B cell (primary cell): ENCODE measurements around the gene MEIS3. TPM values are rescaled to one million over a fixed set of nuclear protein-coding genes. Genes with fewer than 3 reads are reported as not detected.

ENCODE experiments used
- ATAC-seq: fragments of 200-7000 bp; cut with Tn5 transposase; one replicate; pipeline ENCODE4 v1.10.0; 2021; ENCODE audit warnings: low read depth, mild to moderate bottlenecking, moderate number of reproducible peaks, moderate library complexity
- CTCF ChIA-PET: fragments of 350-600 bp; sonication (Branson Sonifier 250); formaldehyde crosslinking; loops from one replicate; lab custom pipeline; 2021; ENCODE audit warnings: antibody characterized with exemption, inconsistent platforms; lab: Charles Lee
- POLR2A ChIA-PET: fragments of 350-600 bp; sonication (Branson Sonifier 250); formaldehyde crosslinking; loops from one replicate; lab custom pipeline; 2021; ENCODE audit warnings: antibody characterized with exemption; lab: Charles Lee
- DNase-seq: peaks from one replicate; pipeline ENCODE4 v3.0.0; 2013
- H2AFZ ChIP-seq: 2 replicates; pipeline ENCODE4 v1.6.1; 2012; ENCODE audit warnings: mild to moderate bottlenecking, low read depth, low read length; ENCODE audit not compliant: insufficient read depth, poor library complexity, severe bottlenecking
- H3K27ac ChIP-seq, 2 donors: 1 replicate in 1 of 2; 2 replicates in 1 of 2; pipeline ENCODE4 v1.5.1; 2012 to 2013; ENCODE audit warnings: low read length in 2 of 2, mild to moderate bottlenecking in 2 of 2, moderate library complexity in 1 of 2
- H3K27me3 ChIP-seq, 4 experiments: fragments of 200-600 bp in 1 of 4; sonication (generic) in 1 of 4; replicated peaks in 1 of 4; 1 replicate in 2 of 4; 2 replicates in 2 of 4; pipeline versions ENCODE4 v1.6.1 to v1.7.0; 2013 to 2016; ENCODE audit warnings: low read length in 3 of 4, mild to moderate bottlenecking in 2 of 4, mixed read lengths in 1 of 4, moderate library complexity in 1 of 4; ENCODE audit not compliant: insufficient read depth in 4 of 4, control insufficient read depth in 3 of 4; ENCODE audit errors: control extremely low read depth in 1 of 4
- H3K36me3 ChIP-seq, 2 experiments: replicated peaks in 1 of 2; 1 replicate in 1 of 2; 2 replicates in 1 of 2; pipeline versions ENCODE4 v1.6.1 to v1.7.1; 2013; ENCODE audit warnings: low read length in 1 of 2; ENCODE audit not compliant: insufficient read depth in 2 of 2, control insufficient read depth in 1 of 2; ENCODE audit errors: control extremely low read depth in 1 of 2, extremely low read depth in 1 of 2
- H3K4me1 ChIP-seq, 2 donors: fragments of 200-600 bp in 1 of 2; sonication (generic) in 1 of 2; 1 replicate in 1 of 2; 2 replicates in 1 of 2; pipeline versions ENCODE4 v1.5.1 to v1.6.1; 2013 to 2017; ENCODE audit warnings: low read length in 2 of 2; ENCODE audit not compliant: control insufficient read depth in 2 of 2, insufficient read depth in 2 of 2
- H3K4me2 ChIP-seq: replicated peaks from 2 replicates; pipeline ENCODE3; 2012; ENCODE audit warnings: mild to moderate bottlenecking, low read depth, low read length; ENCODE audit not compliant: poor library complexity, severe bottlenecking
- H3K4me3 ChIP-seq, 5 experiments: fragments of 200-600 bp in 1 of 5; sonication (generic) in 1 of 5; 1 replicate in 3 of 5; 2 replicates in 2 of 5; pipeline versions ENCODE4 v1.5.1 to v1.7.0; 2011 to 2016; ENCODE audit warnings: low read length in 4 of 5, mild to moderate bottlenecking in 4 of 5, low read depth in 2 of 5, control low read depth in 1 of 5, moderate library complexity in 1 of 5; ENCODE audit not compliant: insufficient read depth in 1 of 5; ENCODE audit errors: control extremely low read depth in 1 of 5, extremely low read depth in 1 of 5
- H3K79me2 ChIP-seq: fragments of 200-600 bp; sonication (generic); one replicate; pipeline ENCODE4 v1.6.0; 2016; ENCODE audit warnings: low read length; ENCODE audit not compliant: control insufficient read depth, insufficient read depth
- H3K9ac ChIP-seq: fragments of 200-600 bp; sonication (generic); 2 replicates; pipeline ENCODE4 v1.6.1; 2017; ENCODE audit warnings: mild to moderate bottlenecking, low read length, moderate library complexity
- H3K9me3 ChIP-seq, 3 donors: one replicate each; pipeline versions ENCODE4 v1.6.1 to v1.7.1; 2013; ENCODE audit warnings: low read length in 2 of 3; ENCODE audit not compliant: control insufficient read depth in 2 of 3, insufficient read depth in 1 of 3; ENCODE audit errors: control extremely low read depth in 1 of 3
- H4K20me1 ChIP-seq: 2 replicates; pipeline ENCODE4 v1.6.0; 2012; ENCODE audit warnings: mild to moderate bottlenecking, low read length; ENCODE audit not compliant: insufficient read depth, control insufficient read depth, poor library complexity, severe bottlenecking
- H3K27ac Mint-ChIP-seq: one replicate; pipeline ENCODE4 v1.8.0; 2021; ENCODE audit warnings: mixed read lengths
- H3K27me3 Mint-ChIP-seq: one replicate; pipeline ENCODE4 v1.8.0; 2021; ENCODE audit warnings: mixed read lengths
- H3K4me1 Mint-ChIP-seq: one replicate; pipeline ENCODE4 v1.8.0; 2021; ENCODE audit warnings: mixed read lengths
- H3K4me3 Mint-ChIP-seq: one replicate; pipeline ENCODE4 v1.8.0; 2021; ENCODE audit warnings: mixed read lengths
- H3K9me3 Mint-ChIP-seq: one replicate; pipeline ENCODE4 v1.8.0; 2022; ENCODE audit warnings: mixed read lengths; ENCODE audit not compliant: insufficient read depth
- EZH2 ChIP-seq: IDR thresholded peaks from 2 replicates; pipeline ENCODE4 v1.6.1; 2012; ENCODE audit warnings: borderline replicate concordance, low read depth, mild to moderate bottlenecking, moderate library complexity, low read length; ENCODE audit not compliant: insufficient read depth, poor library complexity, severe bottlenecking
- WGBS: methylation state at CpG from one replicate; pipeline ENCODE4 v1.1.5; 2013; ENCODE audit warnings: missing lambda C conversion rate; ENCODE audit not compliant: insufficient coverage; 5-methylcytosine and 5-hydroxymethylcytosine counted together
- intact Hi-C: fragments of 100-400 bp; cut with micrococcal nuclease; formaldehyde crosslinking; loops from one replicate; pipeline ENCODE4 v1.10.0; 2022
- polyA plus RNA-seq: library from polyadenylated mRNA; depleted of rRNA; stranded (reverse); fragments of >200 nt; gene quantifications from 2 replicates; pipeline ENCODE4 v1.2.3, GENCODE V29; 2012
- total RNA-seq, 2 donors: library from RNA; stranded (reverse); fragments of 120-200 nt in 1 of 2; gene quantifications; 1 replicate in 1 of 2; 2 replicates in 1 of 2; pipeline versions ENCODE4 v1.2.3 to v1.2.4, GENCODE V29; 2013 to 2022
- TF ChIP-seq, protein P1 (sequence below): fragments of 200-600 bp; IDR thresholded peaks from one replicate; pipeline ENCODE4 v1.8.0; 2022; ENCODE audit warnings: antibody characterized with exemption, mild to moderate bottlenecking

Gene MEIS3
- total and polyA plus RNA-seq, 2 donors (not counting 1 experiment from before 2014, with no cell fraction given), result not detected

GRCh38 chr19:47435883-47436417 lies 16.6 kb upstream of the MEIS3 start:
- no peak for DNase-seq
- no peaks in the 10 kb centered on the region for H3K79me2 ChIP-seq
- 83% methylated on average over 6 of the region's 6 CpGs for WGBS
- no peak overlapping the region for H3K4me3 ChIP-seq
- no peaks in the 10 kb centered on the region for H3K36me3 ChIP-seq
- peaks cover 0 to 13% (median 0%) of the 10 kb centered on the region in 3 donors for H3K9me3 ChIP-seq
- H3K4me2 ChIP-seq, result no peak overlapping the region
- H3K27ac Mint-ChIP-seq, result no peak overlapping the region
- H3K4me1 ChIP-seq, result peaks cover 3 to 6% of the 10 kb centered on the region in 2 donors
- intact Hi-C loops, result loop anchor here (1.0 kb wide), 2 partner anchors 79 to 271 kb away; partner anchors contain the start of gene NAPA
- peaks cover 67% of the 10 kb centered on the region for H3K27me3 Mint-ChIP-seq
- H3K9ac ChIP-seq, result no peak overlapping the region
- ATAC-seq, result no peak
- peaks cover 5% of the 10 kb centered on the region for H3K4me1 Mint-ChIP-seq
- H3K4me3 Mint-ChIP-seq, result no peak overlapping the region
- CTCF ChIA-PET, result interaction anchor here (1.0 to 9.0 kb wide), 21 partner anchors 8 to 427 kb away, joined by 3 to 175 read pairs (median 8); partner anchors contain the start of genes DHX34, KPTN, NAPA and NOP53
- H3K9me3 Mint-ChIP-seq, result no peaks in the 10 kb centered on the region
- no peaks in the 10 kb centered on the region for H4K20me1 ChIP-seq
- TF ChIP-seq, protein P1, sequence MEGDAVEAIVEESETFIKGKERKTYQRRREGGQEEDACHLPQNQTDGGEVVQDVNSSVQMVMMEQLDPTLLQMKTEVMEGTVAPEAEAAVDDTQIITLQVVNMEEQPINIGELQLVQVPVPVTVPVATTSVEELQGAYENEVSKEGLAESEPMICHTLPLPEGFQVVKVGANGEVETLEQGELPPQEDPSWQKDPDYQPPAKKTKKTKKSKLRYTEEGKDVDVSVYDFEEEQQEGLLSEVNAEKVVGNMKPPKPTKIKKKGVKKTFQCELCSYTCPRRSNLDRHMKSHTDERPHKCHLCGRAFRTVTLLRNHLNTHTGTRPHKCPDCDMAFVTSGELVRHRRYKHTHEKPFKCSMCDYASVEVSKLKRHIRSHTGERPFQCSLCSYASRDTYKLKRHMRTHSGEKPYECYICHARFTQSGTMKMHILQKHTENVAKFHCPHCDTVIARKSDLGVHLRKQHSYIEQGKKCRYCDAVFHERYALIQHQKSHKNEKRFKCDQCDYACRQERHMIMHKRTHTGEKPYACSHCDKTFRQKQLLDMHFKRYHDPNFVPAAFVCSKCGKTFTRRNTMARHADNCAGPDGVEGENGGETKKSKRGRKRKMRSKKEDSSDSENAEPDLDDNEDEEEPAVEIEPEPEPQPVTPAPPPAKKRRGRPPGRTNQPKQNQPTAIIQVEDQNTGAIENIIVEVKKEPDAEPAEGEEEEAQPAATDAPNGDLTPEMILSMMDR, result no peak
- TF ChIP-seq EZH2, result no peak
- H3K27me3 ChIP-seq, result peaks cover 0 to 73% (median 31%) of the 10 kb centered on the region in 4 experiments
- no peak overlapping the region for H2AFZ ChIP-seq
- POLR2A ChIA-PET, result no interaction called here
- H3K27ac ChIP-seq, result no peak overlapping the region

- Mint-ChIP-seq H3K9me3 (no peaks in the 10 kb centered on the region), H3K4me3 (no peak overlapping the region), H3K4me1 (peaks cover 7% of the 10 kb centered on the region), H3K27ac (no peak overlapping the region), H3K27me3 (peaks cover 65% of the 10 kb centered on the region)
- TF ChIP-seq EZH2, result no peak
- TF ChIP-seq, protein P1, result no peak
- ChIA-PET CTCF (interaction anchor here (0.6 to 9.0 kb wide), 8 partner anchors 86 to 310 kb away, joined by 3 to 175 read pairs (median 6); partner anchors contain the start of genes DHX34 and NOP53), POLR2A (no interaction called here)
- no peaks in the 10 kb centered on the region for H3K36me3 ChIP-seq
- WGBS, result 25% methylated on average over 13 of the region's 16 CpGs
- no peak overlapping the region for H3K27ac ChIP-seq
- H3K27me3 ChIP-seq, result peaks cover 0 to 76% (median 34%) of the 10 kb centered on the region in 4 experiments
- no peak for ATAC-seq
- H3K4me1 ChIP-seq, result peaks cover 8 to 10% of the 10 kb centered on the region in 2 donors
- H3K4me3 ChIP-seq, result no peak overlapping the region
- H4K20me1 ChIP-seq, result no peaks in the 10 kb centered on the region
- H3K9ac ChIP-seq, result no peak overlapping the region
- no peak for DNase-seq
- no peaks in the 10 kb centered on the region for H3K79me2 ChIP-seq
- H3K9me3 ChIP-seq, result peaks cover 0 to 17% (median 0%) of the 10 kb centered on the region in 3 donors
- no peak overlapping the region for H3K4me2 ChIP-seq
- intact Hi-C loops, result no loop called here
- H2AFZ ChIP-seq, result no peak overlapping the region
Observed at GRCh38 chr19:47435196-47435595, 15.9 kb upstream of the MEIS3 start.
